GM18526 (cell line): ENCODE measurements around the gene EIF1.

Experiments
- POLR2A ChIP-seq: IDR thresholded peaks from 3 replicates; pipeline ENCODE4 v1.6.1; 2011; ENCODE audit not compliant: insufficient read length; ENCODE audit errors: extremely low read depth

EIF1 gene

GRCh38 chr17:41664587-41665565 lies 23.8 kb upstream of the EIF1 start:
- no peak for TF ChIP-seq POLR2A

GRCh38 chr17:41665566-41666236 lies 23.0 kb upstream of the EIF1 start:
- TF ChIP-seq POLR2A, result peak; percentile 44

- TF ChIP-seq POLR2A, result peak; percentile 7
Measured at GRCh38 chr17:41666237-41666641, 22.4 kb upstream of the EIF1 start.

- TF ChIP-seq POLR2A, result peak; percentile 40
Measured at GRCh38 chr17:41666708-41667279, 21.9 kb upstream of the EIF1 start.

- no peak for TF ChIP-seq POLR2A
Measured at GRCh38 chr17:41667280-41668041, 21.2 kb upstream of the EIF1 start.

GRCh38 chr17:41672153-41672552 lies 16.5 kb upstream of the EIF1 start:
- no peak for TF ChIP-seq POLR2A

- no peak for TF ChIP-seq POLR2A
Measured at GRCh38 chr17:41676058-41676419, 12.6 kb upstream of the EIF1 start.

GRCh38 chr17:41678411-41678906 lies 10.2 kb upstream of the EIF1 start:
- peak; percentile 53 for TF ChIP-seq POLR2A

- TF ChIP-seq POLR2A, result no peak
Measured at GRCh38 chr17:41678907-41679739, 9.6 kb upstream of the EIF1 start.

- no peak for TF ChIP-seq POLR2A
Measured at GRCh38 chr17:41679740-41680425, 8.8 kb upstream of the EIF1 start.

- TF ChIP-seq POLR2A, result no peak
Measured at GRCh38 chr17:41680426-41681040, 8.2 kb upstream of the EIF1 start.

- TF ChIP-seq POLR2A, result no peak
Measured at GRCh38 chr17:41681776-41682175, 6.9 kb upstream of the EIF1 start.

- TF ChIP-seq POLR2A, result no peak
Measured at GRCh38 chr17:41682631-41683030, 6.1 kb upstream of the EIF1 start.
